Islet of Langerhans (tissue), 1 donor: ENCODE measurements around the gene FOXK2.

ENCODE experiments used
- FAIRE-seq: peaks from one replicate; lab custom pipeline; 2011; peaks lifted over from hg19 to GRCh38; lab: Jason Lieb, UNC

FOXK2 gene

DNA sequence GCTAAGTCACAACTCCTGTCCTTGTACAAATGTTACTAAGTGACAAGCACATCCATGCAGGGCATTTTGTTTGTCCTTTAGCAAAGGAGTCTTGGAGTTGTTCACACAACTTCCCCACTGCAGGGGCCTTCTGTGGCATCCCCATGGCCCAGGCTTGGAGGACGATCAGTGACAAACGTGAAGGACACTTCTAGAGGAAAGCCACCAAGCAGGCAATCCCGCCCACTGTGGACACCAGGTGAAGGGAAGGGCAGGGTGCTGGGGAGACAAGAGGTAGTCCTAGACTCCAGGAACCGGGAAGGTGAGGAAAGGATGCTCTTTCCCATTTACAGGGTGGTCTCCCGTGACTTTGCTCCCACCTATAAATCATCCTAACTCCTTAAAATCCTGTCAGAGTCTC is 124.6 kb downstream of the FOXK2 start:
- FAIRE-seq: no peak

DNA sequence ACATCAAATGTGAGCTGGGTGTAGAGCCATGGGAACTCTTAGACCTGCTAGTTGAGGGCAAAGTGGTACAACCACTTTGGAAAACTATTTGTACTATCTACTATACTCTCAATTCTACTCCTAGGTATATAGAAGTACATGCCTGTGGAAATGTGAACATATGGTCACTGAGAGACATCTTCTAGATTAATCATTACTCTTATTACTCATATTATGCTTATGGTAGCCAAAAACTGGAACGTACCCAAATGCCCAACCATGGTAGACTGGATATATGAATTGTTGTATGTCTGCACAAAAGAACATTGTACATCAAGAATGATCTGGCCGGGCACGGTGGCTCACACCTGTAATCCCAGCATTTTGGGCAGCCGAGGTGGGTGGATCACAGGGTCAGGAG is 126.0 kb downstream of the FOXK2 start:
- FAIRE-seq: no peak

DNA sequence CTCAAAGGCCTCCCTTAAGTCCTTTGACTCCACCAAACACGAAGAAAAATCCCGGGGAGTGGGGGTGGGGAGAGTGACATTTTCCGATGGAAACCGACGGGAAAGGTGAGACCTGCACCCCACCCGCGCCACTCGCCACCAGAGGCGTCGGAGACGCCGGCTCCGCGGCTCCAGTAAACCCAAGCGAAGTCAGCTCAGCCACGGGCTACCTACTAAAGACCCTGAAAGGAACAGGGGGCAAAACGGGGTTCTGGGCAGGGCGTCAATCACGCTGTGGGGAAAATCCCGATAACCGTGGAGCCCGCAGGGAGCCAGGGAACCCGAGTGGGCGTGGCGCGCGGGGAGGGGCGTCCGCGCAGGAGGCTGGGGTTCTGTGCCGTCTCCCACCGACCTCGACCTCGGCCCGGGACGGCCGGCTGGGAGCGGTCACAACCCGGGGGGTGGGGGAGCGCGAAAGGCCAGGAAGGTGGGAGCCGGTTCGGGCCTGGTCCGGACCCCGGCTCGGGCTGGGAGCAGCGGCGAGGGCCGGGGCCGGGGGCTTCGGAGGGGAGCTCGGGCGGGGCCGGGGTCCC is 128.1 kb downstream of the FOXK2 start:
- FAIRE-seq: no peak

DNA sequence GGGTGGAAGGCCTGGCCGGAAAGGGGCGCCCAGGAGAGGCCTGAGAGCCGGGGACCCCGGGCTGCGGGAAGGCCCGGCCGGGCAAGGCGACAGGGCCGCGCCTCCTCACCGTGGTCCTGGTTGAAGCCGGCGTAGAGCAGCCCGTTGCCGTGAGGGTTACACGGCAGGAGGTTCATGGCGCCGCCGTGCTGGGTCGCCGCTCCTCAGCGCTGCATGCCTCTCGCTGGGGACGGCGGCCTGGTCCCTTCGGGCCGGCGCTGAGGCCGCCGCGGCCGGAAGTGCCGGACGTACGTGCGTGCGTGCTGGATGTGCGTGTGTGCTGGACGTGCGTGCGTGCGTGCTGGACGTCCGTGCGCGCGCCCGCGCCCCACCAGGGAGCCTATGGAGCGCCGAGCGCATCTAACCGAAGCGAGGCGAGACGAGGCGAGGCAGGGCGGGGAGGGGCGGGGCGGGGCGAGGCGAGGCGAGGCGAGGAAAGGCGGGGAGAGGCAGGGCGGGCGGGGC is 128.7 kb downstream of the FOXK2 start, which contains the start of gene WDR45B:
TSS of gene WDR45B (minus strand) at position 280 of the 504 bp plus-strand sequence. CDS start at position 176, 104 bp downstream.
- no peak for FAIRE-seq

DNA sequence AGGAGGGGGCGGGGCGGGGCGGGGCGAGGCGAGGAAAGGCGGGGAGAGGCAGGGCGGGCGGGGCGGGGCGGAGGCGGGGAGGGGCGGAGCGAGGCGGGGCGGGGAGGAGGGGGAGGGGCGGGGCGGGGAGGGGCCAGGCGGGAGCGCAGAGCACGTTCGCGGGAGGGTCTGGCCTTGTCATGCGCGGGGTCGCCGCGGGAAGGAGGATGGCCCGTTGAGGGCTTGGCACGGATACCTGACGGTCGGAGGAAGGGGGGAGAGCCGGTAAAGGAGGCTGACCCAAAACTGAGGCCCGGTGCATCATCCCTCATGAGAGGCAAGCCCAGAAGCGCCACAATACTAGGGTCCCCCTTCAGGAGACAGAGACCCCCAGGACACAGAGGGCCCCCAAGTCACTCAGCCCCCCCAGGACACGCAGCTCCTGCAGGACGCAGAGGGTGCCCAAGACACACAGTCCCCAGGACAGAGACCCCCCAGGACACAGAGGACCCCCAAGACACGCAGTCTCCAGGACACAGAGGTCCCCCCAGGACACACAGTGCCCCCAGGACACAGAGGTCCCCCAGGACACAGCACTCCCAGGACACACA is 129.3 kb downstream of the FOXK2 start:
- FAIRE-seq: no peak

DNA sequence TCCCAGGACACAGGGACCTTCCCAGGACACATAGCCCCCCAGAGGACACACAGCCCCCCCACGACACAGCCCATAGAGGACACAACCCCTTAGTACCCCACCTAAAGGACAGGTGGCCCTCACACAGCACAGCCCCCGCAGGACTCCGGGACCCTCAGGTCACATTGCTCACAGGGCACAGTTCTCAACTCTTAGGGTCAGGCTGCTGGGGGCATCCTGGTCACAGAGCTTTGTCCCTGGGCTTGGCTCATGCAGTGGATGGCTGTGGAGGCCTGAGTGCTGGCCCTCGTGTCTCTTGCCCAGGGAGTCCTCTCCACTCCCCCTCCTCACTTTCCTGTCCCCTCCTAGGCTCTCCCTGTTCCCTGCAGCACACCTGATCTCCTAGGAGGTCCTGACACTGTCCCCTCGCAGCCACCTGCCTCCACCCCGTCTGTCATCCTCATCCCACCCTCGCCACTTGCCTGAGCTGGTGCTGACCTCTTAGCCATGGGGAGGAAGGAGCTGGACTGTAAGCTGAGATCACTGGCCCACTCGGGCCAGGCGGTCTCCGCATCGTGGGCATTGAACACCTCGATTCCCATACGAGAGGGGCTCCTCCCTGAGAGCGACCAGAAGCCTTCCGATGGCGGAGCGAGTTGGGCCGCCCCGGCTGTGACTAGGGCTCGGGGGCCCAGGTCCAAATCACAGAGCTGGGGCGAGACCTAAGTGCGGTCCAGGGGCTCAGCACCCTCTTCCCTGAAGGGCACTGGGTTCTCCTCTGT is 130.1 kb downstream of the FOXK2 start:
- no peak for FAIRE-seq

DNA sequence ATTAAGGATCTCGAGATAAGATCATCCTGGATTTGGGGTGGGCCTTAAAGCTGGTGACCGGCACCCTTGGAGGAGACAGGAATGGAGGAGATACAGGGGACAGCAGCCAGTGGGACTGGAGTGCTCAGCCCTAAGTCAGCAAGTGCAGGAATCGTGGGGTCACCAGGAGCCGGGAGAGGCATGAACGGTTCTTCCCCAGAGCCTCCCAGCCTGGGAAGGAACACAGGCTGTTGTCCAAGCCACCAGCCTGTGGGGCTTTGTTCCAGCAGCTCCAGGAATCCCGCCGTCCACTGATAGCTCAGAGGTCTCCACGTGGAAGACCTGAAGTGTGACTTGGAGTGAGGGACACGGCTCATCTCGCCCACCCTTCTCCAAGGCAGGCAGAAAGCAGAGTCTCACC is 131.2 kb downstream of the FOXK2 start:
- no peak for FAIRE-seq

DNA sequence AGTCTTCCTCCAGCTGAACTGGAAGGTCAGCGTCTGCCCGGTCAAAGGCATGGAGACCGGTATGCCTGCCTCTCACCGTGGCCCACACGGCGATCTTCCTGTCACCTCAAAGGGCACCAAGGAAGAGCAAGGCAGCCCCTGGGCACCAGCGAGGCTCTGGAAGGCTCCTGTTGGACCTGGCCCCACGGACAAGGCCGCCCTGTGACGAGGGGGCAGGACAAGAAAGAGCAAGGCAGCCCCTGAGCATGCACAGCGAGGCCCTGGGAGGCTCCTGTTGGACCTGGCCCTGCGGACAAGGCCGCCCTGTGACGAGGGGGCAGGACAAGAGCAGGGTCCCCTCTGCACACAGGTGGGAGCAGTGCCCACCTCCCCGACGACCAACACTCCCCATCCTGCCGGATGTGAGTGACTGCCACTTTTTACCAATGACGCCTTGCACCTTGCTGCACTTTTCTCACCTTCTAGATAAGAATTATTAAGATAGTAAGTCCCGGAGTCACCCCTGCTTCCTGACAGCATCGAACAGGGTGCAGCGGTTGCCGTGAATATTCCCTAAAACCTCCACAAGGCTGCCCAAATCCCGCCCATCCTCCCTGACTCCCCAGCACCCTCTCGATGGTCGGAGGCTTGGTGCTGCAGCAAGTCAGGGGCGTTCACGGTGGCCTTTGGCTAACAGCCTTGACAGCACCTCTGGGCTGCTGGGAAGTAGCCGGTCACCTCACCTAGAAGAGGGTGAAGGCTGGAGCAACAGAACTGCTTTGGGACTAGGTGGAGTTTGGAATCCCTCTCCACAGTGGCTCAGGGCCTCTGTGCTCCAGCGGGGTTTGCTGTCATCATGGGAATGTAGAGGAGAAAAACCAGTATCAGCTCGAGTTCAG is 134.4 kb downstream of the FOXK2 start:
- FAIRE-seq: no peak
